ENCODE results near the gene TNS1. TPM values are rescaled to one million over a fixed set of nuclear protein-coding genes. Genes with fewer than 3 reads are reported as not detected.

Gene TNS1
- total RNA-seq, 1 donor, result 116 TPM

GRCh38 chr2:217942731-217943335 is 60.0 kb downstream of the TNS1 start:
- peak overlapping the region; percentile 57 for H3K4me3 ChIP-seq (ENCODE audit: low read depth, low read length)
- DNase-seq (ENCODE audit: low read depth), result no peak
- no peak for TF ChIP-seq CTCF (IDR thresholded peaks at IDR 0.05; ENCODE audit: insufficient read depth, low read length)

GRCh38 chr2:217941886-217942728 is 60.7 kb downstream of the TNS1 start:
- TF ChIP-seq CTCF (IDR thresholded peaks at IDR 0.05; ENCODE audit: insufficient read depth, low read length), result no peak
- H3K4me3 ChIP-seq (ENCODE audit: low read depth, low read length), result peak overlapping the region; percentile 33
- DNase-seq (ENCODE audit: low read depth), result no peak

GRCh38 chr2:217941339-217941738 is 61.5 kb downstream of the TNS1 start:
- no peak for DNase-seq (ENCODE audit: low read depth)
- no peak for TF ChIP-seq CTCF (IDR thresholded peaks at IDR 0.05; ENCODE audit: insufficient read depth, low read length)
- H3K4me3 ChIP-seq (ENCODE audit: low read depth, low read length), result no peak overlapping the region

- no peak overlapping the region for H3K4me3 ChIP-seq (ENCODE audit: low read depth, low read length)
- DNase-seq (ENCODE audit: low read depth), result no peak
- TF ChIP-seq CTCF (IDR thresholded peaks at IDR 0.05; ENCODE audit: insufficient read depth, low read length), result no peak
Observed at GRCh38 chr2:217940261-217941220, 62.3 kb downstream of the TNS1 start.

GRCh38 chr2:217939629-217940245 is 63.1 kb downstream of the TNS1 start:
- no peak for DNase-seq (ENCODE audit: low read depth)
- H3K4me3 ChIP-seq (ENCODE audit: low read depth, low read length), result no peak overlapping the region
- TF ChIP-seq CTCF (IDR thresholded peaks at IDR 0.05; ENCODE audit: insufficient read depth, low read length), result no peak

- no peak overlapping the region for H3K4me3 ChIP-seq (ENCODE audit: low read depth, low read length)
- DNase-seq (ENCODE audit: low read depth), result no peak
- no peak for TF ChIP-seq CTCF (IDR thresholded peaks at IDR 0.05; ENCODE audit: insufficient read depth, low read length)
Observed at GRCh38 chr2:217939220-217939619, 63.6 kb downstream of the TNS1 start.

Data from fibroblast of the aortic adventitia (primary cell).